ENCODE data around the gene CCDC149.

The CCDC149 gene

DNA sequence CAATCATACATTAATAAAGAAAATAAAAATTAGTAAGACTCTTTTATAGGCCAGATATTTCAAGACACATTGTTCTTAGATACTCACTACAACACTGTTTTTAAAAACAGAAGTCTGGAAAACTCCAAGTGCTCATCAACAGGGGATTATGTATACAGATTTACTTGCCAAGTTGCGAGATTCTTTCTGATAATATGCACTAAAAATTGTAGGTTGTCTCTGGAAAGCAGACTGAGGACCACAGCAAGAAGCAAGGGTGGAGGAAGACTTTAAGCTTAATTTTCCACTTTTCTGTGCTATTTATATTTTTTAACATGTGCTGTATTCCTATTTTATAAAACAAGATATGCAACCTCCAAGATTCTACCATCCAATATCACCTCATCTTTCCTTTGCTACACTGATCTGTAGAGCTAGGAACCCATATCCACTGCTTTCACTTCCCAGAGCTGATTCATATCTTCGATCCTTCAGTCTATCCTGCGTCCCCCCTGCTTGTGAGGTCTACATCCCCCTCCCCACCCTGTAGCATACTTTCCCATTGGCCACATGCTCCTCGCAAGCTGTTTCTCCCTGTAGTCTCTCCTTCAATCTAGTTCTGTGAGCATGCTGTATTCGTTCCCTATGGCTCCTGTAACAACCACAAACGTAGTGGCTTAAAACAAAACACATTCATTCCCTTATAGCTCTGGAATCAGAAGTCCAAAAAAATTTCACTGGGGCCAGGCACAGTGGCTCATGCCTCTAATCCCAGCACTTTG lies 101.8 kb downstream of the CCDC149 start:
- in situ Hi-C loops (cut with MboI; ENCODE audit: low pct_unique_long_range_greater_than_20kb, low sequenced_read_pairs) = no loop called here
- no peak for DNase-seq

DNA sequence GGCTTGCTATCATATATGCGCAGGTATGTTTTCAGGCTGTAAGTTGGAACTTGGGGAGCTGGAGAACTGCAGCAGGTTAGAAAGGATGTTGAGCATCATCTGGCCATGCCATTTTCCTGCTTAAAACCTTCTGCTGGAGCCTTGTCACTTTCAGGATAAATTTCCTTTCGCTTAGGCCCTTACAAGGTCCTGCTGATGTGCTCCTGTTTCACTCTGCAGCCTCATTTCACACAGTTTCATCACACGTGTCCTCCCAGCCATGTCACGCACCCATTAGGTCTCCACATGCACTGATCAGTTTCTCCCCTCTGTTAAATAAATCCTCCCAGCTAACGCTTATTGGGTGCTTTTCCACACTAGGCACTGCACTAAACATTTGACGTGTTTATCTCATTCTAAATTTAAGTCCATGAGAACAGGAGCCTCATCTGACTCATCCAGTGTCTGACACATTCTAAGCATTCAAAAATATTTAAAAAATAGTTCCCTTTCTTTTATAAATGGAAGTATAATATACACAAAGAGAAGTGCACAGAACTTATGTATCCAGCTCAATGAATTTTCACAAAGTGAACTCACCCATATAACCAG lies 102.9 kb downstream of the CCDC149 start:
- in situ Hi-C loops (cut with MboI; ENCODE audit: low pct_unique_long_range_greater_than_20kb, low sequenced_read_pairs) = no loop called here

DNA sequence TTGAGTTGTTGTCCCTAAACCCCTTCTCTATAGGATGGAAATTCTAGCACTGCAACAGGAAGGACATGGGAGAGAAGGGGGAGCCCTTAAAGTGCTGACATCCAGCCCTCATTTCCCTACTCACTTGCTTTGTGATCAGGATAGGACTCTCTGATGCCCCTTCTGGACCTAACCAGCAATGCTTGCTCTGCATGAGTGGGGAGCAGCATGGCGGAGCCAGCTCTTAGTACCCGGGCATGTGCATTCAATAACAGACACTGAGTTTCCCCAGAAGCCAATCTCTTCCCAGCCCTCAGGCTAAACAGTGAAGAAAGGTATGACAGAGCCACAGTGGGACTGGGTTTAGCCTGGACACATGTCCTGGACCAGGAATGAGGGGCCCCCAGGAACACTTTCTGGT lies 103.5 kb downstream of the CCDC149 start:
- in situ Hi-C loops (cut with MboI; ENCODE audit: low pct_unique_long_range_greater_than_20kb, low sequenced_read_pairs) = no loop called here
- no peak for DNase-seq

More for the DNA sequence above, 102.9 kb downstream of the CCDC149 start:
- no peak for DNase-seq

DNA sequence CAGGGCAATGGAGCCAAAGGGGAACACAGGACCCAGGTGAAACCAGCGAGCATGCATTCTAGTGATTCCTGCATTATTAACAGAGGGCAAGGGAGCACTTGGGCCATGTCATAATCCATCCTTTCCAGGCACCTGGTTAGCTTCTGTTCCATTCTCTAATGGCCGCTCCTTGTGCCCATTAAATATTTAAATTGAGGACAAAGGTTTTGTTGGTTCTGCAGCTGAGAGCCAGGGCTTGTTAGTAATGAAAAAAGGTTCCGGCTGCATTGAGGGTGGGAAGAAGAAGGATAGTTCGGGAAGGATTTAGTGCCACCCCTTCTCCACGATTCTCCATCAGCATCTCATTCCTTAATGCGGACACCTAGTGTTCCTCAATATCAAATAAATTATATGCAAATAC lies 103.9 kb downstream of the CCDC149 start:
- in situ Hi-C loops (cut with MboI; ENCODE audit: low pct_unique_long_range_greater_than_20kb, low sequenced_read_pairs) = no loop called here
- no peak for DNase-seq

DNA sequence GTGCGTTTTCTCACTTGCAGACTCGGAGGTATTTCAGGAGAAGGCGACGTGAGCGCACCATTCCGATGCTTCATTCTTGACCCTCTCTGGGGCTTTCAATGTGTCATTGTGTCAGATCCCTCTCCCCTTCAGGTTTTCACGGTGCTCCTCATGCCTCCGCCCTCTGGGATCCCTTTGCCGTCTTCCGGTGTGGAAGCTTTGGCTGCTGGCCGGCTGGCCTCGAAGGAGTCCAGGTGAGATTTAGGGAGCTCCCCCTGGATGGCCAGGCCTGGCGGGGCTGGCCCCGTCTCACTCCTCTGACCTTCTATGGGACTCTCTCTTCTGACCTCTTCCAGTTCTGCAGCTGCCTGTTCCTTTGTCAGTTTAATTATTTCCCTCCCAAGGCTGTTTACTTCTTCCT lies 104.6 kb downstream of the CCDC149 start:
- in situ Hi-C loops (cut with MboI; ENCODE audit: low pct_unique_long_range_greater_than_20kb, low sequenced_read_pairs) = no loop called here
- no peak for DNase-seq

DNA sequence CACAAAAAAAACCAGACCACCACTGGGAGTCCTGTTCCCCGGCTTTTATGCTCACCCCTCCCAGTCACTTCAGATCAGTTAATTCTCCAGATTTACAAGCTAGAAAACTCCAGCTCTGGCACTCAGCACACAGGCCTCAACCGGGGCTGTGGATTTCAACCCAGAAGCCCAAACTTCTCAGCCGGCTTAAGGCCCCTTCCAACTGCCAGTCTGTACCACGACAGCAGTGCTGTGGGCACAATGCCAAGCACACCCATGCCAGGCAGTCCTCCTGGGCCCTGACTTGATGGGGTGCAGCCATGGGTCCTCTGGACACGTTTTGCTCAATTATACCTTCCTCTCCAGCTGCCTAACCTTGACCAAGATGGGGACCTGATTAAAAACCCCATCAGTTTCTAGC lies 105.2 kb downstream of the CCDC149 start:
- in situ Hi-C loops (cut with MboI; ENCODE audit: low pct_unique_long_range_greater_than_20kb, low sequenced_read_pairs) = no loop called here
- DNase-seq = no peak

DNA sequence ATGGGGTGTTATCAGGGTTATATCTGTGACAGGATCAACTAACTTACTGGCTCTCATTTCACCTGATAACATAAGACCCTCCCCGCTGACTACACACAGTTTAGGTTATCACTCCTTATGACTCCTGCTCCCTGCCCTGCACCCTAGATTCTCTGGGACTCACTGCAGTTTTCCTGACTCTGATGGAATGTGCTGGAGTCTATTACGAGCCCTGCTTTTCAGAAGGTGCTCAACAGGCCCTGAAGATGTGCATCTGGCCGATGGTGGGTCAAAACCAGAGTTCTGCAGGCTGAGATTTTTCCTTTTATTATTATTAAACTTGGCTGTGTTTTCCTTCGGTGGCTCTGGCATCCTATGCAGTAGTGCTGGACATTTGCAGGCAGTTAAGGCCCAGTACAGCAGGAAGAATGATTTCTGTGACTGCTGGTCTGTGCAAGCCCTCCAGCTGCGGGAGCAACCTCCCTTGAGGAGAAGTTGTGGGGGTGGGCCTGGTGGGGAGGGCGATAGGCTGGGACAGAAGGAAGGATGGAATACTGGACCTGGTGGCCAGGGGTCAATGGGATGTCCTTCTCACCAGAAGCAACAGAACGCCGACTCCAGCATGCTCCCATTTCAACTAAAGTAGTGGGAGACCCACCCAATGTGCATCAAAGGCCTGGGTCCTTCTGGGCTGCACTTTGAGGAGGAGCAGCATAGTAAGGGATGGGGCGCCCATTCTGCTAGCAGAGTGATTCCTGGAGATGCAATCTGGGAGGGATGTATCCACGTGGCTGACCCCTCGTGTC lies 106.4 kb downstream of the CCDC149 start:
- DNase-seq = no peak
- in situ Hi-C loops (cut with MboI; ENCODE audit: low pct_unique_long_range_greater_than_20kb, low sequenced_read_pairs) = no loop called here

DNA sequence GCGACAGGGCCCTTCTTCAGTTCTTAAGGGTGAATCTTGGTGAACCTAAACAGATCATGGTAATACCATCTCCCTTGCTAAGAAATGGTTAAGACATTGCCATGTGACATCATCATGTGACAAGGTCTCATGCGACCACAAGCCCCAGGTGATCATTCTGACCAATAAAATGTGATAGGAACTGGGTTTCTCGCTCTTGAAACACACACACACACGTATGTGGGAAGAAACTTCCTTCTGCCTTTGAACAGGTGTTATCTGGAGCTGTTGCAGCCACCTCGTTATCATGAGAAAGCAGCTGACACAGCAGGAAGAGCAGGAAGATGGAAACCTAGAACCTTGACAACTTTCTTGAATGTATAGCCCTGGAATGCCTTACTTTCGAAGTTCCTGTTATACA lies 107.3 kb downstream of the CCDC149 start:
- in situ Hi-C loops (cut with MboI; ENCODE audit: low pct_unique_long_range_greater_than_20kb, low sequenced_read_pairs) = no loop called here
- DNase-seq = no peak

DNA sequence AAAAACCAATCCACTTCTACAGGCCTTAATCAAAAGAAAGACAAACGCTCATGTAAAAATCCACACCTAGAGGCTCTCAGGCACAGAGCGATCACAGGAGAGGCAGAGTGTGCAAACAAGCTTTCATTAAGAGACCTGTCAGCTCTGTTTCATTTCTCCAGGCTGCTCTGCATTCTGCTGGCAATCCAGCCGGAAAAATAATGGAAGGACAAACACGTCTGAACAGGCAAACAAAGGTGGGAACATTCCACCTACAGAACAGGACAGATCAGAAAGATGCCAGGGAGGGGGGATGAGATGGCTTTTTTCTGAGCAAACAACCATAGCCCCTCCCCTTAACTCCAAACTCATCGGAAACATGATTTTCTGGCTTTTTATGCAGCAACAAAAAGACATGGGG lies 107.8 kb downstream of the CCDC149 start:
- DNase-seq = no peak
- in situ Hi-C loops (cut with MboI; ENCODE audit: low pct_unique_long_range_greater_than_20kb, low sequenced_read_pairs) = no loop called here

DNA sequence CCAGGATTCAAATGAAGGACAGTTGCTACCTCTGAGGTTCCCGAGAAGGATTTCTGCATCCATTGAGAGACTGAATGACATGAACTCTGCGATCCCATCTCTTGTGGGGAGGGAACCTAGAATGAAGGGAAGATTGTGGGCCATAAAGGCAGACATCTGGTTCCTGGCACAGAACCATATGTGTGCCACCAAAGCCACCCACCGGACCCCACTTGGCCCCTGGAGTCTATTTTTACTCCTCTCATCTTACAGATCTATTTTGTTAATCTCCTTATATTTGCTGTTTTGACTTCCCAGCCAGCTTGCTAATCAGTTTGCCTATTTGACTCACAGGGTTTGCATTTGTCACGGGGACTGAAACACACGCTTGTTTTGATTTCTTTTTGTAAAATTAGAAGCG lies 110.2 kb downstream of the CCDC149 start:
- in situ Hi-C loops (cut with MboI; ENCODE audit: low pct_unique_long_range_greater_than_20kb, low sequenced_read_pairs) = no loop called here

DNA sequence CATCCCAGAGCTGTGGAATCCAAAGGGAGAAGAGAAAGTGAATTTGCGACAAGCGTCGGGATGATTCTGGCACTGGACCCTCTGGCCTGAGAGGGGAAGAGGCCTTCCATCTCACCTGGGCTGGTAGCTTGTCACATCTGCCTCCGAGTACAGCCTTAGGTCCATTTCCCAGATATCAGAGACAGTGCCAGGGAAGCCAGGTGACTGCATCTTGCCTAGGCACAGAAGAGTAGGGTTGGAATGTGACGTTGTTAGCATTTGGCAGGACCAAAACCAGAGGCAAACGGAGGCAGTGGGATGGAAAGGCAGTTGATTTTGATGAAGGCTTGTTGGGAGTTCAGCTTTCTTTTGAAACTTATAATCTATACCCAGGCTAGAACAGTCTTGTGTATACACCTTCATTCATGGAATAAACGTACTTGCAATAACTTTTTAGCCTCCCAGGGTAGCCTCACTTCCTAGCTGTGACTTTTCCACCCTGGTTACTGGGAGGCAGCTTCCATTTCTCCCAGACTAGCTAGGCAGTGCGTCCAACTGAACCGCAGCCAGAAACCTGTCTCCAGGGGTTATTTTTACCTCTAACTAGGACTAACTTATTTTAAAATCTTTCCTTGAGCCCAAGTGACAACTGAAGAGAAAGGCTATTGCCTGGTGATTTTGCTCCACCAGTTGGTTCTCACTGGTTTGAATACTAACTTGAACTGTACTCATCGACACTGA lies 111.5 kb downstream of the CCDC149 start:
- in situ Hi-C loops (cut with MboI; ENCODE audit: low pct_unique_long_range_greater_than_20kb, low sequenced_read_pairs) = no loop called here
- no peak for DNase-seq

More for the DNA sequence above, 110.2 kb downstream of the CCDC149 start:
- no peak for DNase-seq

DNA sequence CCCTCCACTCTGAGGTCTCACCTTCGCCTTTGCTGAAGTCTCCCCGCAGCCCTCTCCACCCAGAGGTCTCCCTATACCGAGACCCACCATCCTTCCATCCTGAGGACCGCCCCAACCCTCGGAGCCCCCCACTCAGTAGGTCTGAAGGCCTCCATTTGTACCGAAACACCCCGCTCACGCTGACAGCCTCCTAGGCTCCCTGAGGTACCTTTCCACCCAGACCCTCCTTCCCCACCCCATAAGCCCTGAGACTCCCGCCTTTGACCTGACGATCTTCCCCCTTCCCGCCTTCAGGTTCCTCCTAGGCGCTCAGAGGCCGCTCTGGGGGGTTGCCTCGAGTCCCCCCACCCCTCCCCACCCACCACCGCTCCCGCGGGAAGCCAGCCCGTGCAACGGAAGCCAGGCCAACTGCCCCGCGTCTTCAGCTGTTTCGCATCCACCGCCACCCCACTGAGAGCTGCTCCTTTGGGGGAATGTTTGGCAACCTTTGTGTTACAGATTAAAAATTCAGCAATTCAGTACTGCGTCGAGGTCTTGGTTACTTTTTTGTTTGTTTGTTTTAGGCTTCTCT lies 112.4 kb downstream of the CCDC149 start:
- DNase-seq = no peak
- in situ Hi-C loops (cut with MboI; ENCODE audit: low pct_unique_long_range_greater_than_20kb, low sequenced_read_pairs) = no loop called here

DNA sequence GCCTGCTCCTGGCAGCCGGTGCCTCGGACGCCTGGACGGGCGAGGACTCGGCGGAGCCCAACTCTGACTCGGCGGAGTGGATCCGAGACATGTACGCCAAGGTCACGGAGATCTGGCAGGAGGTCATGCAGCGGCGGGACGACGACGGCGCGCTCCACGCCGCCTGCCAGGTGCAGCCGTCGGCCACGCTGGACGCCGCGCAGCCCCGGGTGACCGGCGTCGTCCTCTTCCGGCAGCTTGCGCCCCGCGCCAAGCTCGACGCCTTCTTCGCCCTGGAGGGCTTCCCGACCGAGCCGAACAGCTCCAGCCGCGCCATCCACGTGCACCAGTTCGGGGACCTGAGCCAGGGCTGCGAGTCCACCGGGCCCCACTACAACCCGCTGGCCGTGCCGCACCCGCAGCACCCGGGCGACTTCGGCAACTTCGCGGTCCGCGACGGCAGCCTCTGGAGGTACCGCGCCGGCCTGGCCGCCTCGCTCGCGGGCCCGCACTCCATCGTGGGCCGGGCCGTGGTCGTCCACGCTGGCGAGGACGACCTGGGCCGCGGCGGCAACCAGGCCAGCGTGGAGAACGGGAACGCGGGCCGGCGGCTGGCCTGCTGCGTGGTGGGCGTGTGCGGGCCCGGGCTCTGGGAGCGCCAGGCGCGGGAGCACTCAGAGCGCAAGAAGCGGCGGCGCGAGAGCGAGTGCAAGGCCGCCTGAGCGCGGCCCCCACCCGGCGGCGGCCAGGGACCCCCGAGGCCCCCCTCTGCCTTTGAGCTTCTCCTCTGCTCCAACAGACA lies 113.1 kb downstream of the CCDC149 start:
- in situ Hi-C loops (cut with MboI; ENCODE audit: low pct_unique_long_range_greater_than_20kb, low sequenced_read_pairs) = no loop called here
- no peak for DNase-seq

DNA sequence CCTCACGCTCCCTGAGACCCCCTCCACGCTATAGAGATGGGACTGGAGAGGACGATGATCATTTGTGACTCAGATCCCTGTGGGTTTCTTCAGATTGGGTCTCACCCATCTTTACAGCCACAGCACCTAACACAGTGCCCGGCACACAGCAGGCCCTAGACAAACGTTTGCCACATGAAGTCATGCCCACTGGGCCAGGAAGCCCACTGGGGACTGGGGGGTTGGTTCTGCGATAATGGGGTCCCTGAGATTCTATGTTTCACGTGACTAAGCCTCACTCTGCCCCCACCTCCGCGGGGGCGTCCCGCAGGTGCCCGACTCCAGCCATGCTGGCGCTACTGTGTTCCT lies 113.7 kb downstream of the CCDC149 start:
- in situ Hi-C loops (cut with MboI; ENCODE audit: low pct_unique_long_range_greater_than_20kb, low sequenced_read_pairs) = no loop called here

DNA sequence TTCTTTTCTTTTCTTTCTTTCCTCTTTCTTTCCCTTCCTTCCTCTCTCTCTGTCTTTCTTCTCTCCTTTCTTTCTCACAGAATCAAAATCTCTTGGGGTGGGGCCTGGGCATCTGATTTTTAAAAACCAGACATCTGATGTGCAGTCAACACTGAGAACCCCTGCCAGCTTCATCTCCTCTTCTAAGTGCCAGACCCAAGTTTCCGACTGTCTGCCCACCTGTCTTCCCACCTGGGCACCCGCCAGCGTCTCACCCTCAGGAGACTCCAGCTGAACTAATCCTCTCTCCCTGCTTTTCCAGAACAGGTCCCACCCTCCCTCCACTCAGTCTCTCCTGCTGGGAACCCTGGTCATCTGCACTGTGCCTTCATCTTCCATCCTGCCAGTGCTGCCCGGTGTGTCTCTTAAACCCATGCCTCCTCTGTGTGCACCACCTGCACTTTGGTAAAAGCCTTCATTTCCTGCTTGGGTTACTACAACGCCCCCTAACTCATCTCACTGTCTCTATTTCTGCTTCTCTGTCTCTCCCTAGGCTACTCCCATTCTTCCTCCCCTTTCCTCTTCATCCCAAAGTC lies 114.7 kb downstream of the CCDC149 start:
- no peak for DNase-seq
- in situ Hi-C loops (cut with MboI; ENCODE audit: low pct_unique_long_range_greater_than_20kb, low sequenced_read_pairs) = no loop called here

More for the DNA sequence above, 113.7 kb downstream of the CCDC149 start:
- no peak for DNase-seq

DNA sequence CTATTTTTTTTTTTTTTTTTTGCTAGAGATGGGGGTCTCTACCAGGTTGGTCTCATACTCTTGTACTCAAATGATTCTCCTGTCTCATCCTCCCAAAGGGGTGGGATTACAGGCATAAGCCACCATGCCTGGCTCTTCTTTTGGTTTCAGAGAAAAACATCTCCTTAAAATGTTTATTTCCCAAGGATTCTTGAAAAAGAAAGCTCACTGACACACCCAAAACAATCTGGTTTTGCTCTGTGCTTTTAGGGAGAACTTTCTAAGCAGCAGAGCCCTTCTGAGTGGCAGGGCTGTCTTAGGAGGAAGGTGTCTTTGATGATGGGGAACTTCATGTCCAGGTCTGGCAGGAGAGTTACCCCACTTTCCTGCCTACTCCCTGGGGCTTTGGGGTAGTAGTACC lies 116.2 kb downstream of the CCDC149 start:
- DNase-seq = no peak

DNA sequence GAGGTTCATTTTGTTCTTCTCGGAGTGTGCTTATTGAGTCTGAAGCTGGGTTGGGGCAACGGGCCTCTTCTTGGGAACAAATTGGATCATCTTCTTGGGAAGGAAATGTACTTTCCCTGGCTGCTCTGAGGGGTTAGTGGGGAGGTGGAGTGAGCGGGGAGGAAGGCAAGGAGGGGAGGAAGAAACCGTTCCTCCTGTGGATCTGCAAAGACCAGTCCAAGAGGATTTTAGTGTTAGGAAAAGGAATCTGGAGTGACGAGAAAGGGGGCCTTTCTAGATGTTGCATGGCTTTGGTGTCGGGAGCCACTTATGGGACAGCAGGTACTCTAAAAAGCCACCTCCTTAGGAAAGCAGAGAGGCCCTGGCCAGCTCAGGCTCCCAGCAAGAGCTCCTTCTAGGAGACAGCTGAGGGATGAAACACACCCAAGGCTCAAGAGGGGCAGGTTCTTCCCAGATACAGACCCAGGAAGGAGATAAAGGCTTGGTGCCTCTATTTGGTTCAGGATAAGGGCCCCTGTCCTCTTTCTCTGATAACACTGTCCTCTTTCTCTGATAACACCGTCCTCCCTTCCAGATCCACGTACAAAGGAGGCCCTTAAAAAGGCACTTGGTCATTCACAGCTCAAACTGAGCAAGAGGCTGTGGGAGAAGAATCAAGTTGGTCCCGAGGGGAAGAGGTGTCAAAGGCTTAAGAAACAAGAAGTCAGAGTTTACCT lies 117.0 kb downstream of the CCDC149 start:
- in situ Hi-C loops (cut with MboI; ENCODE audit: low pct_unique_long_range_greater_than_20kb, low sequenced_read_pairs) = no loop called here
- DNase-seq = no peak

More for the DNA sequence above, 116.2 kb downstream of the CCDC149 start:
- in situ Hi-C loops (cut with MboI; ENCODE audit: low pct_unique_long_range_greater_than_20kb, low sequenced_read_pairs) = no loop called here

Data from KBM-7 (cell line).